ENCODE data around the gene LRRC4C. TPM values are rescaled to one million over a fixed set of nuclear protein-coding genes. Genes with fewer than 3 reads are reported as not detected.

LRRC4C gene
- total and polyA plus RNA-seq, 10 of the 15 experiments (the other 5 are each of a cell fraction or from before 2014, with no cell fraction given), result 1.5 TPM; not detected in 9

GRCh38 chr11:40185793-40186192 is 1273.7 kb downstream of the LRRC4C start:
- ChIA-PET RAD21 (ENCODE audit: unreplicated experiment) (no interaction called here), CTCF (interaction anchor here (0.6 to 1.3 kb wide), 2 partner anchors 15 to 108 kb away, joined by 3 to 4 read pairs; no protein-coding TSS in a partner anchor)
- intact Hi-C loops (cut with micrococcal nuclease; ENCODE audit: unreplicated experiment), result loop anchor here (5.0 kb wide), 1 partner anchor 107 kb away; no protein-coding TSS in a partner anchor

More at GRCh38 chr11:40185793-40186192, 1273.7 kb downstream of the LRRC4C start:
- H3K9me3 ChIP-seq (replicated peaks; ENCODE audit: control insufficient read depth, insufficient read depth, low read length), result no peaks in the 10 kb centered on the region
- in situ Hi-C loops (cut with MboI), result no loop called here
- H4K20me1 ChIP-seq (ENCODE audit: control insufficient read depth, insufficient read depth), result no peaks in the 10 kb centered on the region
- H3K4me1 ChIP-seq (ENCODE audit: control insufficient read depth, insufficient read depth, low read length), result no peaks in the 10 kb centered on the region; the same call in 1 of the 2 replicates
- BruUV-seq (replicated peaks), result no TSS peak
- H3K27ac ChIP-seq (ENCODE audit: control insufficient read depth, insufficient read depth), result no peak overlapping the region
- ATAC-seq (no peak), DNase-seq (ENCODE audit: low read depth, low spot score) (no peak), FAIRE-seq (no peak)
- no peak overlapping the region for H3K4me3 ChIP-seq
- POLR2A ChIA-PET, result interaction anchor here (0.6 kb wide), 1 partner anchor 245 kb away, joined by 4 read pairs; no protein-coding TSS in a partner anchor
- TF ChIP-seq FOS (IDR thresholded peaks at IDR 0.05; ENCODE audit: borderline replicate concordance, extremely low read depth, insufficient read length) (no peak), EP300 (IDR thresholded peaks at IDR 0.05; ENCODE audit: borderline replicate concordance in 1 of 2, control insufficient read depth in 1 of 2, low read depth in 2 of 2, low read length in 2 of 2) (no peak), STAT3 (IDR thresholded peaks at IDR 0.05; ENCODE audit: low read depth, low read length) (no peak), E4F1 (IDR thresholded peaks at IDR 0.05; ENCODE audit: borderline replicate concordance, partially characterized antibody) (no peak), ZBTB4 (CRISPR knock-in tag; IDR thresholded peaks at IDR 0.05) (no peak)
- H3K36me3 ChIP-seq (ENCODE audit: control insufficient read depth in 2 of 2, insufficient read depth in 2 of 2, low read length in 1 of 2), result no peaks in the 10 kb centered on the region
- SMC1A ChIA-PET (ENCODE audit: uncharacterized antibody, unreplicated experiment), result interaction anchor here (1.0 kb wide), 1 partner anchor 31 kb away, joined by 3 read pairs; no protein-coding TSS in a partner anchor
- H3K27me3 ChIP-seq (replicated peaks in 1 of 2; ENCODE audit: control insufficient read depth in 2 of 2, insufficient read depth in 2 of 2, low read length in 1 of 2), result no peaks in the 10 kb centered on the region
- no peak overlapping the region for H3K4me2 ChIP-seq (ENCODE audit: control insufficient read depth, insufficient read depth)
- 33% methylated on average over 4 of the region's 4 CpGs for WGBS (ENCODE audit: insufficient coverage, insufficient replicate concordance, low lambda C conversion rate, missing lambda C conversion rate)
- H2AFZ ChIP-seq (ENCODE audit: control insufficient read depth, low read depth, low read length), result no peak overlapping the region
- no peaks in the 10 kb centered on the region for H3K79me2 ChIP-seq (ENCODE audit: control insufficient read depth, insufficient read depth, low read length)
- H3K9ac ChIP-seq (ENCODE audit: control insufficient read depth, insufficient read depth, low read length), result no peak overlapping the region
